HG03159 (cell line): ENCODE results near the gene TPCN2.
"Not testable (repeated sequence)": the region's sequence is repeated elsewhere in the genome, so short reads cannot be mapped to it uniquely, and the experiment has no call there.

Experiments used
- ATAC-seq: cut with Tn5 transposase; IDR thresholded peaks from one replicate; pipeline ENCODE4 v1.9.1; 2021; ENCODE audit warnings: mild to moderate bottlenecking, moderate library complexity; ENCODE audit not compliant: unreplicated experiment

The TPCN2 gene

DNA sequence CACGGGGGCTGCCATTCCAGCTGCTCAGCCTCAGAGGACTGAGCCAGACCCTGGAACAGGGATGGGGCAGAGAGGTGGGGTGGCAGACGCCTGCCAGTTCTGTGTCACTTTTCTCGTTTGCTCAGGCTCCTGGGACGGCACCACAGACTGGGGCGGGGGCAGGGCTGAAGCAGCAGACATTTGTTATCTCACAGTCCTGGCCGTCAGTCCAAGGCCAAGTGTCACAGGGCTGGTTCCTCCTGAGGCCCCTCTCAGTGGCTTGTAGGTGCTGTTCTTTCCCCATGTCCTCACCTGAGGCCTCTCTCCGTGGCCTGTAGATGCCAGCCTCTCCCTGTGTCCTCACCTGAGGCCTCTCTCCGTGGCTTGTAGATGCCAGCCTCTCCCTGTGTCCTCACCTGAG is 24.7 kb downstream of the TPCN2 start:
- ATAC-seq, result no peak

DNA sequence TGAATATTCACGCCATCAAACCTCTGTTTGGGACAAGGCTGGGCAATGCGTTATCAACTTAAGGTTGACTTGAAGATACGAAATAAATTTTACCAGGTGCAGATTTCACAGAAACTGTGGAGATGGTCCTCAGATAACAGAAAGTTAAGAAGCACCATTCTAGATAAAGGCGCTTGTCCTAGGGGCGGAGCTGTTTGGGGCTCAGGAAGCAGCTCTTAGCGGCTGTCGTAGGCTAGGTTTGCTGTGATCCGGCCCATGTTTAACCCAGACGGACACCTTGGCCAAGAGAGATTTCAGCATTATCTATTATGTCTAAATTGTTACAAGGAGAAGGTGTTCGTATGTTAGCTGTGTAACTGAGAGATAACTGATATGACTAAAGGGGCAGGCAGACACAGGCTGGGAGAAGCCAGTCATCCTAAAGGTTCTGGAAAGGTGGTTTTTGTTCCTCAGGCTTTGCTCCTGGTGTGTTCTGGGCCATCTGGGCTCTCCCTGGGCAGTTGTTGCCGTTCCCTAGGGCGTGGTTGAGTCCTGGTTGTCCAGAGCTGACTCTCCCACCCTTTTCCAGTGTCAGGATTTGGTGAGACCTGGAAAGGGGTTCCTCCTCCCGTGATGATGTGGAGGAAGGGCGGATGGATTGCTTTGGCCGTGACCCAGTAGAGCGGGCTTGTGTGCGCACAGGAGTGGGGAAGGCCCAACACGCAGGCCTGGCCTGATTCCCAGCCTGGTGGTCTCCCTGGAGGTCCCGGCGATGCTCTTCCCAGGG is 25.8 kb downstream of the TPCN2 start:
- ATAC-seq, result no peak

DNA sequence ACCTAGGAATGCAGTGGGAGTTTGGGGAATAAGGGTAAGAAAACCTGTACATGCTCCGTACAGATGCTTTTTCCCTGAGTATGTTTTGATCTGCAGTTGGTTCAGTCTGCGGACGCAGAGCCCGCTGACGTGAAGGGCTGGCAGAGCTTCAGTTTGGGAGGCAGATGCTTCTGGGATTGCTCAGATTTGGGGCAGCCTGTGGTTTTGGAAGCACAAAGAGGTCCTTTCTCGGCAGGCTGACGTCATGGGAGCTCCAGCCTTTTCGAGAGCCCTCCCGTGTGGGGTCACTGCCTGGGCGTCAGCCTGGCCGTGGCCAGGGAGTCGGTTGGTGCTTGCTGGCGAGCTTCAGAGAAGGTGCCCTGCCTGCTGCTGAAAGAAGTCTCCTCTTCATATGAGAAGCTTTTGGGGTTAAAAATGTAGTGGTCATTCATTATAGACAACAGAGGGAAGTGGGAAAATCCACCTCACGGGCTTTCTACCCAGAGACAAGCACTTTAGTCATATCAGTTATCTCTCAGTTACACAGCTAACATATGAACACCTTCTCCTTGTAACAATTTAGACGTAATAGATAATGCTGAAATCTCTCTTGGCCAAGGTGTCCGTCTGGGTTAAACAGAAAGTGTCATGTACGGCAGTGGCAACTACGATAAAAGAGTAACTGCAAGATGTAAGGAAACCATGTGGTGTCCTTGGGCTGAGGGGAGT is 26.8 kb downstream of the TPCN2 start:
- ATAC-seq, result no peak

DNA sequence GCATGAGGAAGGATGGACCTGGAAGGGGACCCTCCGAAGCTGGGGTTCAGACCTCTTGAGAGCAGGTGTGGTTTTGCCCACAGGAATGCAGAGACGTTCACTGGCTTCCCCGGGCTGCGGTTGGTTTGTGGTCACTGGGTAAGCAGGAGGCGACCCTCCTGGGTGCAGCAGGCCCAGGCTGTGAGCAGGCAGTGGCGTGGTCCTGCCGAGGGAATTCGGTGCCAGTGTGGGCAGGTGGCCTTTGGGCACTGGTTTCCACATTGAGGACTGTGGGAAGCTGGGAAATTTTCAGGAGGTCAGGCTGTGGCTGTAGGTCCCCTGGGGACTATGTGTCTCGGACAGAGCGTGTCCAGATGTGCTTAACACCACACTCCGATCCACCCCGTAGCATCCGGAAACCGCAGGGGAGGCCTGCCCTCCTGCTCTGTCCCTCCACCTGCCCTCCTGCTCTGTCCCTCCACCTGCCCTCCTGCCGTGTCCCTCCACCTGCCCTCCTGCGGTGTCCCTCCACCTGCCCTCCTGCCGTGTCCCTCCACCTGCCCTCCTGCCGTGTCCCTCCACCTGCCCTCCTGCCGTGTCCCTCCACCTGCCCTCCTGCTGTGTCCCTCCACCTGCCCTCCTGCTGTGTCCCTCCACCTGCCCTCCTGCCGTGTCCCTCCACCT is 27.5 kb downstream of the TPCN2 start:
- no peak for ATAC-seq

DNA sequence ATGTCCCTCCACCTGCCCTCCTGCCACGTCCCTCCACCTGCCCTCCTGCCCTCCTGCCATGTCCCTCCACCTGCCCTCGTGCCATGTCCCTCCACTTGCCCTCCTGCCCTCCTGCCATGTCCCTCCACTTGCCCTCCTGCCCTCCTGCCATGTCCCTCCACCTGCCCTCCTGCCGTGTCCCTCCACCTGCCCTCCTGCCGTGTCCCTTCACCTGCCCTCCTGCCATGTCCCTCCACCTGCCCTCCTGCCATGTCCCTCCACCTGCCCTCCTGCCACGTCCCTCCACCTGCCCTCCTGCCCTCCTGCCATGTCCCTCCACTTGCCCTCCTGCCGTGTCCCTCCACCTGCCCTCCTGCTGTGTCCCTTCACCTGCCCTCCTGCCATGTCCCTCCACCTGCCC is 28.2 kb downstream of the TPCN2 start:
- ATAC-seq, result not testable (repeated sequence)

DNA sequence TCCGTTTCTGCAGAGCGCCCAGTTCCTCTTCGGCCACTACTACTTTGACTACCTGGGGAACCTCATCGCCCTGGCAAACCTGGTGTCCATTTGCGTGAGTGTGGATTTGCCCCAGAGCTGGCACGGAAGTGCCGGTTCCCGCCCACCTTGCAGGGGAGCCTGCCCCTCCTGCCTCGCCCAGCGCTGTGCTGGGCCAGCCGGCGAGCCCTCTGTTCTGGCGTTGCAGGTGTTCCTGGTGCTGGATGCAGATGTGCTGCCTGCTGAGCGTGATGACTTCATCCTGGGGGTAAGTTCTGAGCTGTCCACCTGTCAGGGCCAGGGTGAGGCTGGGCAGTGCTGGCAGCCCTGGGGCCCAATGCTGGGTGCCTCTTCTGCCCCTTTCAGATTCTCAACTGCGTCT is 29.8 kb downstream of the TPCN2 start:
- no peak for ATAC-seq

DNA sequence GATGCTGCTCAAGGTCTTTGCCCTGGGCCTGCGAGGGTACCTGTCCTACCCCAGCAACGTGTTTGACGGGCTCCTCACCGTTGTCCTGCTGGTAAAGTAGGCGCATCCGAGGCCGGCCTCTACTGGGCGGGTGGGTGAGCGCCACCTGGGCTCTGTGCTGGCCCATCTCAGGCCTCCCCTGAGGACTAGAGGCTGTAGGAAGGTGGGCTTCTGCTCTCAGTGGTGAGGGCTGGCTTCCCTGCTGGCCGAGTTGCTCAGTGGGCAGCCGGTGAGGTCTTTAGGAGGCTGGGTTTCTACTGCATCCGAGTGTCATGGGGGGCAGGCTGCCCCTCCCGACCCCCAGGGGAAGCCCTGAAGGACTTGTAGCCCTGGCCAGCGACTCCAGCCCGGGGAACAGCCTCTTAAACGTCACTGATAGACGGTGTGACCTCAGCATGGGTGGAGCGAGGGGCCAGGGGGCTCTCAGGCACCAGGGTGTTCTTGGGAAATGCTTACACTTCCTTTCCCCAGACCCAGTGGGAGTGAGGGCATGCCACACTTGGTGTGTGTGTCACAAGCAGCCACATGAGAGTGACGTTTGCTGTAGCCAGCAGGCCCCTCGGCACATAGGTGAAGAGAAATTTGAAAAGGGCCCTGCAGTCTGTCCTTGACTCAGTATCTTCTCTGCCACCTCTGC is 30.3 kb downstream of the TPCN2 start:
- ATAC-seq, result no peak

DNA sequence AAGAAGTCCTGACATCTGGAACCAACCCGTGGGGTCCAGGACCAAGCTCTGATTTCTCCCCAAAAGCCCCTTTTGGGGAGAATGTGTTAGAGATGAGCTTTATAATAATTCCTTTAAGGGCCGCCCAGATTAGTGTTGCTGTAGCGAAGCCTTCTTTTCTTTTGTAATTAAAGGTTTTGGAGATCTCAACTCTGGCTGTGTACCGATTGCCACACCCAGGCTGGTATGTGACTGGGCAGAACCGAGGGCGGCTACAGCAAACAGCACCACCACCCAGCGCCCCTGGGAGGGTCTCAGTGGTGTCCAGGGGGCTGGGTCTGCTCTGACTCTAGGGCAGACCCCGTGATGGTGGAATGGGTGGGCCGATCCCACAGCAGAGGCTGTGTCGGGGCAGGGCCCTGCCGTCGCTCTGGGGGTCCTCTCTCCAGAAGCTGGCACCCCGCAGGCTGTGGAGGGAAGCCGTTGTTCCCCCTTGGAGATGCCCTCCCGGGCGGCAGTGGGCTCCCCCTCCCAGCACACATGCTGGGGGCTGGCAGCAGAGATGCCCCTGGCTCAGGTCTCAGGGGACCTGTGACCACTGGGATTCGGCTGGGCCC is 31.0 kb downstream of the TPCN2 start:
- ATAC-seq, result no peak

DNA sequence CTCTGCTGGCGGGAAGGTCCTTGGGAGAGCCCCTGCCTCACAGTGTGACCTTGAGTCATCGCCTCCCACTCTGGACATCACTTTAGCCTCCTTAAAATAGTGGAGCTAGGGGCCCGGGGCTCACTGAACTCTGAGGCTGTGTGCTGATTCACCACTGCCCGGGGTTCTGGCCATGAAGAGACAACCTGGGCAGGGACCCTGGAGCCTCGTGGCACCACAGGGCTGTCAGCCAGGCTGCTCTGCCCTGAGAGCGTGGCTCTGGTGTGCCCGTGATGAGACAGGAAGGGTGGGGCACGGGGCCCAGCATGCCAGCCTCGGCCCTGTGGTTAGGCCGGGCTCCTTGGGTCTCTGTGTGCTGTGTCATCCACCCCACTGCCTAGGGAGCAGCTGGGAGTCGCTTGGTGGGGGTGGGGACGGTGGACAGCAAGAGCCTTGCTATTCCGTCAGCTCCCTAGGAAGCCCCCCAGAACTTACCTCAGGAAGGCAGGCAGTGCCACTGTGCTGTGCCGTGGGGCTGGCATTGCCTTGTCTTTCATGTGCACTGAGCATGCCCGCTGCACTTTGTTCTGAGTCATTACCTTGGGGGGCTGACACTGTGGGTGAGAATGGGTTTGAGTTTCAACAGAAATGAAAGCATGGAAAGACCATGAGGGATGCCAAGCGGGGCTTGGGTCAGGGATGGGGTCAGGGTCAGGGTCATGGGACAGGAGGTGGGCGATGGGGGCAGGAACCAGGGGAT is 31.7 kb downstream of the TPCN2 start:
- no peak for ATAC-seq

DNA sequence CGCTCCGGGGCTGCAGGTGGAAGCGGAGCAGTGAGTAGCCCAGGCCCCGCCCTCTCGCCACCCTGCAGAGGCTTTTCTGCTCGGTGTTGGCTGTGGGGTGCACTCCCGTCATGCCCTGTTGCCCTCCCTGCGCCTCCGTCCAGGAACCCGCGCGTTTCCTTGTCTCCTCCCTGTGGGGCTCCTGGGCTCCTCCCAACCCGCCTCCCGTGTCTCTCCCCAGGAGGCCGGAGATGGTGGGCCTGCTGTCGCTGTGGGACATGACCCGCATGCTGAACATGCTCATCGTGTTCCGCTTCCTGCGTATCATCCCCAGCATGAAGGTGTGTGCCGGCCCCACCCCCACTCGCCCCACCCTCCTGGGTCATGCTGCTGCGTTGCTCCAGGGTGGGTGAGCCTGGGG is 32.4 kb downstream of the TPCN2 start:
- ATAC-seq, result no peak

DNA sequence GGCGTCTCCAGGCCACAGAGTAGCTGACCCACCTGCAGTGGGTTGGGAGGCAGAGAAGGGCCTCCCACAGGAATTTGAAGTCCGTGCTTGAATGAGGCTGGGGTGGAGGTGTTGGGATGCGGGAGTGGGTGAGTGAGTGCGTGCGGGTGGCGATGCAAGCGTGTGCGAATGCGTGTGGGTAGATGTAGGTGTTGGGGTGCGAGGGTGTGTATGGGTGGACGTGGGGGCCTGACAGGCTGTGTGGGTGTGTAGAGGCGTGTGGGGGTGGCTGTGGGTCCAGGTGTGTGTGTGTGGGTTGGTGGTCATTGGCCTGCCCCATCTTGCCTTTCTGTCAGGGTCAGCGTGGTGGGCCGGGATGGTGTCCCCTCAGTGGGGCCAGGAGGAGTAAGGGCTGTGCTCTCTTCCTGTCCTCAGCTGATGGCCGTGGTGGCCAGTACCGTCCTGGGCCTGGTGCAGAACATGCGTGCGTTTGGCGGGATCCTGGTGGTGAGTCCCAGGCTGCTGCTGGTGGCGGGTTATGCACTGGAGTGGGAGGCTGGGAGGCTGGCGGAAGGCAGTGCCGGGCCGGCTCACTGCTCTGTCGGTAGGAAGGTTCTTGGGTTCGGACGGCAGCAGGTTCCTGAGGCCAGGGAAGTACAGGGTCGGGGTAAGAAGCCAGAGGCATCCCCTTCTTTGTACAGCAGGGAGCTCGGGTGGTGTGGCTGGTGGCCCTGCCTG is 35.0 kb downstream of the TPCN2 start:
- ATAC-seq, result no peak

DNA sequence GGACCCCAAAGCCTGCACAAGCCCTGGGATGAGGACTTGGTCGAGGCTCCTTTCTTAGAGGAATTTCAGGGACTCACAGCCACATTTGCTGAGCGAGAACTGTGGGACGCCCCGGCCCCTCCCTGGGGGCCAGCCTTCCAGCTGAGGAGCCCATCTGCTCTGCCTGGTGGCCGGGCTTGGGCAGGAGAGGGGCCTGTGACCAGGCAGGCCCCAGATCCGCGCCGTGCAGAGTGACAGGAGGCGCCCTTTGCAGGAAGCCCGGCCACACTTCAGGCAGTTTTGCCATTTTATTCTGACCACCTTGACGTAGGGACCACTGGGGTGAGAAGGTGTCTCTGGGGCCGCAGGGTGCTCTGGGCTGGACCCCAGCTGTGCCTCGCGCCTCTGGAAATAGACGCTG is 35.6 kb downstream of the TPCN2 start:
- ATAC-seq, result no peak

DNA sequence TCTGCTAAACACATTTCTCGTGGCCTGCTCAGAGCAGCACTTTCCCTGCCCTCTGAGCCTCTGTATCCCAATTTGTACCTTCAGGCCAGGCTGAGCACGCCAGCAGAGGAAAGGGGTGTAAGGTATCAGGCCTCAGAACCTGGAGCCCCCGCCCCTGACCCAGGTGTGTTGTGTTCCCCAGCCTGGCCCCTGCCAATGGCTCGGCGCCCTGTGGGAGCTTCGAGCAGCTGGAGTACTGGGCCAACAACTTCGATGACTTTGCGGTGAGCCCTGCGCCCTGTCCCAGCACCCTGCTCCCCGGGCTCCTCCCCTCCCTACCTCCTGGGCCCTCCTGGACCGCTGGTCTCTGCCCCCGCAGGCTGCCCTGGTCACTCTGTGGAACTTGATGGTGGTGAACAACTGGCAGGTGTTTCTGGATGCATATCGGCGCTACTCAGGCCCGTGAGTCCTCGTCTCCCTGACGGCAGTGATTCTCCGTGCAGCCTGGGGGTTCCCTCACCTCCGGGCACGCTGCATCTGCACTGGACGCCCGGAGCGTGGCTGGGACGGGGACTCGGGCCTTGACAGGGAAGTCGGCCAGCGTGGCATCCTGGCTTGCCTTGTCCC is 36.9 kb downstream of the TPCN2 start:
- ATAC-seq, result no peak

DNA sequence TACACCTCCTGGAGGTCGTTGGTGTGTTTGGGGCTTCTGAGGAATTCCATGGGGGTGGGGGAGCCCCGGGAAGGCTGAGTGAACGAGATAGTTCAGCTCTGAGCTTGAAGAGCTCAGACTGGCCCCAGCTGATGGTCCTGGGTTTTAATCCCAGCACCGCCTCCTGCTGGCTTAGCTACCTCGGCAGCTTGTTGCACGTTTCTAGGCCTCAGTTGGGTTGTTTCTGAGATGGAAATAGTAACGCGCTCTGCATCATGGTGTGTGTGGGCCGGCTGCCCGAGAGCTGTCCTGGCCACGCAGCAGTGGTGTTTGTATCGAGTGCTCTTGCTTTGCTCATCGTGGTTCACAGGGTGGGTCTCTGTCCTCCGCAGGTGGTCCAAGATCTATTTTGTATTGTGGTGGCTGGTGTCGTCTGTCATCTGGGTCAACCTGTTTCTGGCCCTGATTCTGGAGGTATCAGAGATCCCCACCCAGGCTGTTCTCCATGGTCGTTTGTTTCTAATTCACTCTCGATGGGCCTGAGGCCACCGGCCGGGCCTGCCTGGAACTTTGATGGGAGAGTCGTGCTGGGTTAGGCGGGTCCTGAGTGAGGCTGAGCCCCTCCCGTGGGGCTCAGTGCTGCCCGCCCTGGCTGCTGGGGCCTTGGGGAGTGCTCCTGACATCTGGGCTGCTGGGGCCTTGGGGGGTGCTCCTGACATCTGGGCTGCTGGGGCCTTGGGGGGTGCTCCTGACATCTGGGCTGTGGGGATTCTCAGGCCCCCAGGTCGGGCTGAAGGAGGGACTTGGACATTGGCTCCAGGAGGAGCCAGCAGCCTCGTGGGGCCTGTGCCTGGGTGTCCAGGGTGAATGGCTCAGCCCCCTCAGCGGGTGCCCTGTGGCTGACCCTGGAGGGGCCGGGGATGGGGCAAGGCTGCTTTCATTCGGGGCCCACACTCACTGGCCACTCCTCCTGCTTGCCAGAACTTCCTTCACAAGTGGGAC is 37.7 kb downstream of the TPCN2 start:
- no peak for ATAC-seq

DNA sequence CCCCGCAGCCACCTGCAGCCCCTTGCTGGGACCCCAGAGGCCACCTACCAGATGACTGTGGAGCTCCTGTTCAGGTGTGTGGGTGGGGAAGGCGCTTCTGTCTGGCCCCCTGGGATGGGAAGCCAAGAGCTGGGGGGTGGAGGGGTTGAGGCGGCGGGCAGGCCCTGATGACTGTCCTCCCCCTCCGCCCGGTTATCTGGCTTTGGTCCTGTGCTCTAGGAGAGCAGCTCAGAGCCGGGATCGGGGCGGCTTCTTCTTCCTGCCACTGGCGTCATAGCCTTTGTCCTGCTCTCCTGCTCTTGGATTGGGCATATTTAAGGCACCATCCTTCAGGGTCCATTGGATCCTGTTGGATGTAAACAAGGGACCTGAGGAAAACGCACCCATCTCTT is 38.4 kb downstream of the TPCN2 start:
- ATAC-seq, result no peak

DNA sequence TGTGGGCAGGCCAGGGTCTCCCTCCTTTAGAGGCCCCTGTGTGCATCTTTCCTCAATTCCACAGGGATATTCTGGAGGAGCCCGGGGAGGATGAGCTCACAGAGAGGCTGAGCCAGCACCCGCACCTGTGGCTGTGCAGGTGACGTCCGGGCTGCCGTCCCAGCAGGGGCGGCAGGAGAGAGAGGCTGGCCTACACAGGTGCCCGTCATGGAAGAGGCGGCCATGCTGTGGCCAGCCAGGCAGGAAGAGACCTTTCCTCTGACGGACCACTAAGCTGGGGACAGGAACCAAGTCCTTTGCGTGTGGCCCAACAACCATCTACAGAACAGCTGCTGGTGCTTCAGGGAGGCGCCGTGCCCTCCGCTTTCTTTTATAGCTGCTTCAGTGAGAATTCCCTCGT is 39.1 kb downstream of the TPCN2 start:
- no peak for ATAC-seq

DNA sequence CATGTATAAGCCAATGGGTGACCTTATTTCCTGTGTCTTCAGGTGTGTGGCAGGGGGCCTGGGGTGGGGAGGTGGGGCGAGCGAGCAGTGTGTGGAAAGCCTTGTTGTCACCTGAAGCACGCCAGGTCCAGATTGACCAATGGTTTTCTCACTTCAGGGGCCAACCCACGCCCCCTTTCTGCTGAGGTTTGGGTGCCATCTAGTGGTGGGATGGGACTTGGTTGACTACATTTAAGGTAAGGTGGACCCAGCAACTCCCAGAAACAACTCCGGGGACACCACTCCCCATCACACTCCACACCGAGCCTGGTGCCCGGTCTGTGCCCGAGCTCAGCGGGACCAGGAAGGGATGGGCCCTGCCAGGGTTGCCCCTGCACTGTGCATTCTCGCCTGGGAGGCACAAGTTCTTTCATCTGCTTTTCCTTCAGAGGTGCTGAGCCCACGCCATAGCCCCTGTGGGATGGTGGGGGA is 40.0 kb downstream of the TPCN2 start:
- ATAC-seq, result no peak

DNA sequence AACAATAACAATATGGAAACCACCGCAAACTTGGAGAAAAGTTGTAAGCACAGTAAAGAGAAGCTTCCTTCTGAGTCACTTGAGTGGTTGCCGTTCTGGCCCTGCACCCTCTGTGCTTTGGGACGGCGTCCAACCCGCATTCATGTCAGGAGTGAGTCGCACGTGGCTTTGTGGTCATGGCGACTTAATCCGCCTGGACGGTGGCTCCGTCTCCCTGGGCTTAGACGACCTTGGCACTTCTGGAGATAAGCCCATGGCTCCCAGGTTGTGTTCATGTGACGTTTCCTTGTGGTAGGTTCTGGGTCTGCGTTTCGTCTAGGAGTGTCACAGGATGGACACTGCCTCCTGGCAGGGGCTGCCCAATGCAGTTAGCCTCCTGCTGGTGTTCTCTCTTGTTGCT is 40.5 kb downstream of the TPCN2 start:
- no peak for ATAC-seq
